Measurements from ENCODE around the gene WDR45B.
A peak's percentile ranks its signal among the peaks of the same experiment; 100 is the strongest.

WDR45B gene

GRCh38 chr17:82592767-82593589, 55.3 kb downstream of the WDR45B start:
- peak overlapping the region; percentile 55 for H3K4me3 ChIP-seq (ENCODE audit: control insufficient read depth, low read depth, low read length)

GRCh38 chr17:82592289-82592766, 55.9 kb downstream of the WDR45B start:
- TF ChIP-seq, protein P1, sequence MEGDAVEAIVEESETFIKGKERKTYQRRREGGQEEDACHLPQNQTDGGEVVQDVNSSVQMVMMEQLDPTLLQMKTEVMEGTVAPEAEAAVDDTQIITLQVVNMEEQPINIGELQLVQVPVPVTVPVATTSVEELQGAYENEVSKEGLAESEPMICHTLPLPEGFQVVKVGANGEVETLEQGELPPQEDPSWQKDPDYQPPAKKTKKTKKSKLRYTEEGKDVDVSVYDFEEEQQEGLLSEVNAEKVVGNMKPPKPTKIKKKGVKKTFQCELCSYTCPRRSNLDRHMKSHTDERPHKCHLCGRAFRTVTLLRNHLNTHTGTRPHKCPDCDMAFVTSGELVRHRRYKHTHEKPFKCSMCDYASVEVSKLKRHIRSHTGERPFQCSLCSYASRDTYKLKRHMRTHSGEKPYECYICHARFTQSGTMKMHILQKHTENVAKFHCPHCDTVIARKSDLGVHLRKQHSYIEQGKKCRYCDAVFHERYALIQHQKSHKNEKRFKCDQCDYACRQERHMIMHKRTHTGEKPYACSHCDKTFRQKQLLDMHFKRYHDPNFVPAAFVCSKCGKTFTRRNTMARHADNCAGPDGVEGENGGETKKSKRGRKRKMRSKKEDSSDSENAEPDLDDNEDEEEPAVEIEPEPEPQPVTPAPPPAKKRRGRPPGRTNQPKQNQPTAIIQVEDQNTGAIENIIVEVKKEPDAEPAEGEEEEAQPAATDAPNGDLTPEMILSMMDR (IDR thresholded peaks at IDR 0.05; ENCODE audit: control insufficient read depth, insufficient read depth, low read depth, low read length, missing control alignments): no peak
- H3K4me3 ChIP-seq (ENCODE audit: control insufficient read depth, low read depth, low read length): no peak overlapping the region
- DNase-seq (ENCODE audit: low read depth): no peak

More at GRCh38 chr17:82592767-82593589, 55.3 kb downstream of the WDR45B start:
- TF ChIP-seq, protein P1 (IDR thresholded peaks at IDR 0.05; ENCODE audit: control insufficient read depth, insufficient read depth, low read depth, low read length, missing control alignments): no peak
- DNase-seq (ENCODE audit: low read depth): no peak

DNA sequence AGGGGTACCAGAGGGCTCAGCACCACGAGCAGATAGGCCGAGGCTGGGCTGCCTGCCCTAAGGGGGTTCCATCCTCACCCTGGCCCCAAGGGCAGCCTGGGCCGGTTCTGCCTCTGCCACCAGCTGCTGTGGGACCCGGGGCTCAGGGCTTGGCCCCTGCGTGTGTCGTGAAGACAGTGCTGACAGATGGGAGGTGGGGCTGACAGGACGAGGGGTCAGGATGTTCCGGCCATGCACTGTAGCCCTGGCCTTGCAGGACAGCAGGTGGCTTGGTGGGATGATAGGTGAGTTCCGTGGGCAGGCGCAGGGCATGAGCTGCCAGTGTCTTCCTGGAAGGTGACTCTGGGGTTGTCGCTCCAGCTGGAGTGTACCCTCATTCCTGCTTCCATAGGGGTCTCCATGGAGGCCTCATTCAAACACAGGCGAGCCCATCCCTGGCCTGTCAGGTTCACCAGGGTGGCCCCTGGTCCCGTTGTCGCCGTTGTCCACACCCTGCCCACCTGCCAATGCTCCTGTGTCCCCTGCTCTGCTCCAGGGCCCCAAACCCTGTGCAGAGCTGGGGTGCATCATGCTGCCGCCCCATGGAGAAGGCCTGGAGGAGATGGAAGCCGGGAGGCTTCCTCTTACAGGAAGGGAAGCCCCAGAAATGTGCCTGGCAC, 57.2 kb downstream of the WDR45B start:
- TF ChIP-seq, protein P1 (IDR thresholded peaks at IDR 0.05; ENCODE audit: control insufficient read depth, insufficient read depth, low read depth, low read length, missing control alignments): no peak
- no peak overlapping the region for H3K4me3 ChIP-seq (ENCODE audit: control insufficient read depth, low read depth, low read length)
- DNase-seq (ENCODE audit: low read depth): no peak

- no peak for DNase-seq (ENCODE audit: low read depth)
- TF ChIP-seq, protein P1 (IDR thresholded peaks at IDR 0.05; ENCODE audit: control insufficient read depth, insufficient read depth, low read depth, low read length, missing control alignments): no peak
- H3K4me3 ChIP-seq (ENCODE audit: control insufficient read depth, low read depth, low read length): no peak overlapping the region
Measured at GRCh38 chr17:82590216-82590615, 58.0 kb downstream of the WDR45B start.

DNA sequence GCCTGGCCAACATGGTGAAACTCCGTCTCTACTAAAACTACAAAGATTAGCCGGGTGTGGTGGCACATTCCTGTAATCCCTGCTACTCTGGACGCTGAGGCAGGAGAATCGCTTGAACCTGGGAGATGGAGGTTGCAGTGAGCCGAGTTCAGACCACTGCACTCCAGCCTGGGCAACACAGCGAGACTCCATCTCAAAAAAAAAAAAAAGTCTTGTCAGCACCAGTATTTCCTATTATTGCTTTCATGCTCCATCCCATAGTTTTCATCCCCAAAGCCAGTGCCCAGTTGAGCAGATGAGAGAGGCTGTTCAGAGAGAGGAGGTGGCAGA, 58.4 kb downstream of the WDR45B start:
- TF ChIP-seq, protein P1 (IDR thresholded peaks at IDR 0.05; ENCODE audit: control insufficient read depth, insufficient read depth, low read depth, low read length, missing control alignments): no peak
- DNase-seq (ENCODE audit: low read depth): no peak
- no peak overlapping the region for H3K4me3 ChIP-seq (ENCODE audit: control insufficient read depth, low read depth, low read length)

DNA sequence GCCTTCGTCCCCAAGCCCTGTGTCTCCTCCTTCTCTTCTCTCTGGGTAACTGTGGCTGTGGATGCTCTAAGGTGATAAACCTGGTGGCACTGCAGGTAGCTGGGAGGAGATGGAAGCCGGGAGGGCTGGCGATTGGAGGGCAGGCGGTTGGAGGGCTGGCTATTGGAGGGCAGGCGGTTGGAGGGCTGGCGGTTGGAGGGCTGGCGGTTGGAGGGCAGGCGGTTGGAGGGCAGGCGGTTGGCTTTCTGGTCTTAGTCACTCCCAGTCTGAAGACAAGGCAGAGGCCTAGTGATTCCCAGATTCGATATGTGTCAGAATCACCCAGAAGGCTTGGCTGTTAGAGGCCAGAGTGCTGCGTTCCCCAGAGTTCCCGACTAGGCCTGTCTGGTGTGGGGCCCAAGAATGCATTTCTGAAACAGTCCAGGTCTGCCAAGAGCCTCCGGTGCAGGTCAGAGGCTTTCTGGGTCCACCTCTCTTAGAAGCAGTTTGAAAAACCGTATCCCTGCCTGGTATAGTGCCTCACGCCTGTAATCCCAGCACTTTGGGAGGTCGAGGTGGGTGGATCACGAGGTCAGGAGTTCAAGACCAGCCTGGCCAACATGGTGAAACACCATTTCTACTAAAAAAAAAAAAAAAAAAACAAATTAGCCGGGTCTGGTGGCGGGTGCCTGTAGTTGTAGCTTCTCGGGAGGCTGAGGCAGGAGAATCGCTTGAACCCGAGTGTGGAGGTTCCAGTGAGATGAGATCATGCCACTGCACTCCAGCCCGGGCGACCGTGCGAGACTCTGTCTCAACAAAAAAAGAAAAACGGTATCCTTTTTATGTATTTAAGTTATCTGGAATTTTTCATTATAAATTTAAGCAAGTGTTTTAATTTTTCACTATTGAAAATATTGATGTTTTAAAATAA, 59.7 kb downstream of the WDR45B start:
- no peak for DNase-seq (ENCODE audit: low read depth)
- no peak overlapping the region for H3K4me3 ChIP-seq (ENCODE audit: control insufficient read depth, low read depth, low read length)
- TF ChIP-seq, protein P1 (IDR thresholded peaks at IDR 0.05; ENCODE audit: control insufficient read depth, insufficient read depth, low read depth, low read length, missing control alignments): no peak

Data from AG09309 (cell line).